Uterus (tissue), 4 donors: ENCODE measurements around the gene S1PR3. TPM values are rescaled to one million over a fixed set of nuclear protein-coding genes. Genes with fewer than 3 reads are reported as not detected.

Experiments used
- DNase-seq, 2 donors: peaks; one replicate each; pipeline ENCODE4 v3.0.0-alpha.2; 2019 to 2020
- H3K27ac ChIP-seq, 2 donors: fragments of 200-600 bp; sonication (generic); 1 replicate in 1 of 2; 2 replicates in 1 of 2; pipeline ENCODE4 v1.5.1; 2016 to 2018
- H3K27me3 ChIP-seq, 2 donors: fragments of 200-600 bp; sonication (generic); one replicate each; pipeline ENCODE4 v1.5.1; 2018 to 2019; ENCODE audit warnings: control low read depth in 1 of 2
- H3K36me3 ChIP-seq, 2 donors: fragments of 200-600 bp; sonication (generic); one replicate each; pipeline ENCODE4 v1.5.1; 2019; ENCODE audit warnings: control low read depth in 1 of 2
- H3K4me1 ChIP-seq, 2 donors: fragments of 200-600 bp; sonication (generic); one replicate each; pipeline ENCODE4 v1.5.1; 2018 to 2019; ENCODE audit warnings: control low read depth in 1 of 2
- H3K4me3 ChIP-seq, 2 donors: fragments of 200-600 bp; sonication (generic); 1 replicate in 1 of 2; 2 replicates in 1 of 2; pipeline ENCODE4 v1.5.1; 2018 to 2019; ENCODE audit warnings: mild to moderate bottlenecking in 1 of 2
- H3K9me3 ChIP-seq, 2 donors: fragments of 200-600 bp; sonication (generic); one replicate each; pipeline ENCODE4 v1.5.1; 2019; ENCODE audit warnings: control low read depth in 1 of 2
- CTCF ChIP-seq, 4 experiments: fragments of 200-600 bp in 2 of 4; fragments of 450-650 bp in 2 of 4; sonication (generic) in 2 of 4; IDR thresholded peaks; one replicate each; pipeline ENCODE4 v1.5.1; 2016 to 2019; ENCODE audit warnings: antibody characterized with exemption in 4 of 4, mild to moderate bottlenecking in 2 of 4, moderate library complexity in 1 of 4
- POLR2A ChIP-seq, 2 donors: fragments of 450-650 bp; IDR thresholded peaks; one replicate each; pipeline ENCODE4 v1.6.1; 2016; ENCODE audit warnings: antibody characterized with exemption in 2 of 2, mild to moderate bottlenecking in 1 of 2, moderate library complexity in 1 of 2
- intact Hi-C: fragments of 100-400 bp; cut with DNase I; formaldehyde crosslinking; loops from one replicate; pipeline ENCODE4 v1.15.1; 2023; ENCODE audit warnings: low total_unique reads
- total RNA-seq, 4 donors: library from RNA; depleted of rRNA in 3 of 4; stranded (reverse); fragments of >200 nt in 3 of 4; gene quantifications; one replicate each; pipeline versions ENCODE4 v1.1.0 to v1.2.4, GENCODE V29; 2014 to 2023
- donor health status: DM: yes; HTN: yes; CAD: no.

S1PR3 gene
- total RNA-seq, 4 donors from 2014 or later = 6.4 to 57.3 (median 26.3) TPM

- Histone ChIP-seq H3K27me3 (no peaks in the 10 kb centered on the region), H3K4me3 (no peak overlapping the region), H3K4me1 (no peaks in the 10 kb centered on the region), H3K36me3 (no peaks in the 10 kb centered on the region), H3K9me3 (no peaks in the 10 kb centered on the region), H3K27ac (no peak overlapping the region)
- no peak for TF ChIP-seq POLR2A (IDR thresholded peaks at IDR 0.05)
- TF ChIP-seq CTCF (IDR thresholded peaks at IDR 0.05) = no peak
- DNase-seq = no peak
- intact Hi-C loops = no loop called here
Measured at GRCh38 chr9:88959727-88960469, 31.4 kb upstream of the S1PR3 start.

GRCh38 chr9:88960632-88961031 lies 30.6 kb upstream of the S1PR3 start:
- Histone ChIP-seq H3K27me3 (no peaks in the 10 kb centered on the region), H3K4me3 (no peak overlapping the region), H3K27ac (no peak overlapping the region), H3K4me1 (no peaks in the 10 kb centered on the region), H3K9me3 (no peaks in the 10 kb centered on the region), H3K36me3 (no peaks in the 10 kb centered on the region)
- no peak for DNase-seq
- intact Hi-C loops = no loop called here
- TF ChIP-seq POLR2A (IDR thresholded peaks at IDR 0.05) (no peak), CTCF (IDR thresholded peaks at IDR 0.05) (no peak)

GRCh38 chr9:88965473-88965872 lies 25.8 kb upstream of the S1PR3 start:
- TF ChIP-seq POLR2A (IDR thresholded peaks at IDR 0.05) (no peak), CTCF (IDR thresholded peaks at IDR 0.05) (no peak)
- Histone ChIP-seq H3K27ac (no peak overlapping the region), H3K36me3 (no peaks in the 10 kb centered on the region), H3K9me3 (no peaks in the 10 kb centered on the region), H3K4me1 (no peaks in the 10 kb centered on the region), H3K27me3 (no peaks in the 10 kb centered on the region), H3K4me3 (no peak overlapping the region)
- DNase-seq = no peak
- intact Hi-C loops = no loop called here

GRCh38 chr9:88966894-88967676 lies 24.2 kb upstream of the S1PR3 start:
- H3K9me3 ChIP-seq = no peaks in the 10 kb centered on the region
- no peaks in the 10 kb centered on the region for H3K4me1 ChIP-seq
- no peak for DNase-seq
- intact Hi-C loops = no loop called here
- H3K27ac ChIP-seq = no peak overlapping the region
- no peak for TF ChIP-seq POLR2A (IDR thresholded peaks at IDR 0.05)
- no peak for TF ChIP-seq CTCF (IDR thresholded peaks at IDR 0.05)
- no peak overlapping the region for H3K4me3 ChIP-seq
- H3K36me3 ChIP-seq = no peaks in the 10 kb centered on the region
- no peaks in the 10 kb centered on the region for H3K27me3 ChIP-seq

- H3K27me3 ChIP-seq = no peaks in the 10 kb centered on the region
- no peak for DNase-seq
Measured at GRCh38 chr9:88968799-88969198, 22.5 kb upstream of the S1PR3 start.

More at GRCh38 chr9:88968799-88969198, 22.5 kb upstream of the S1PR3 start:
- H3K36me3 ChIP-seq = no peaks in the 10 kb centered on the region
- no peak overlapping the region for H3K27ac ChIP-seq
- TF ChIP-seq CTCF (IDR thresholded peaks at IDR 0.05) = no peak
- no peak for TF ChIP-seq POLR2A (IDR thresholded peaks at IDR 0.05)
- H3K4me3 ChIP-seq = no peak overlapping the region
- intact Hi-C loops = no loop called here
- H3K4me1 ChIP-seq = no peaks in the 10 kb centered on the region
- H3K9me3 ChIP-seq = no peaks in the 10 kb centered on the region
